SK-N-SH (cell line): ENCODE results near the gene WDR90. TPM values are rescaled to one million over a fixed set of nuclear protein-coding genes. Genes with fewer than 3 reads are reported as not detected.

Experiments used
- CTCF ChIA-PET: fragments of 300-600, 350-600 bp; formaldehyde crosslinking; extraction: SDS; loops from one replicate; lab custom pipeline; 2021; lab: Yijun Ruan, JAX
- POLR2A ChIA-PET: fragments of 350-600 bp; sonication (Branson Sonifier 250); formaldehyde crosslinking; extraction: SDS; loops from one replicate; lab custom pipeline; 2020; ENCODE audit warnings: antibody characterized with exemption, inconsistent platforms; lab: Yijun Ruan, JAX
- DNase-seq: peaks from one replicate; pipeline ENCODE4 v3.0.0; 2012
- H2AFZ ChIP-seq: fragments of 200-600 bp; sonication (generic); 2 replicates; pipeline ENCODE4 v1.8.1; 2016; ENCODE audit warnings: antibody characterized with exemption, mild to moderate bottlenecking, low read depth
- H3F3A ChIP-seq: fragments of 200-600 bp; sonication (generic); replicated peaks from 2 replicates; pipeline ENCODE3; 2016; ENCODE audit warnings: antibody characterized with exemption, mild to moderate bottlenecking; ENCODE audit not compliant: insufficient read depth
- H3K27ac ChIP-seq, 2 experiments: fragments of 200-500 bp in 1 of 2; fragments of 200-600 bp in 1 of 2; sonication (Bioruptor generic) in 1 of 2; sonication (generic), shearing (Covaris generic) in 1 of 2; 2 replicates each; pipeline versions ENCODE4 v1.5.1 to v1.6.1; 2014 to 2016; ENCODE audit warnings: low read depth in 2 of 2, inconsistent platforms in 1 of 2, low read length in 1 of 2, mild to moderate bottlenecking in 1 of 2, mixed read lengths in 1 of 2
- H3K27me3 ChIP-seq: fragments of 200-600 bp; sonication (generic), shearing (Covaris generic); 2 replicates; pipeline ENCODE4 v1.6.1; 2016; ENCODE audit warnings: mixed run types; ENCODE audit not compliant: insufficient read depth
- H3K36me3 ChIP-seq, 2 experiments: fragments of 200-500 bp in 1 of 2; fragments of 200-600 bp in 1 of 2; sonication (Bioruptor generic) in 1 of 2; sonication (generic) in 1 of 2; replicated peaks in 1 of 2; 2 replicates each; pipeline versions ENCODE3 to v1.5.1; 2014 to 2016; ENCODE audit warnings: low read length in 1 of 2, mild to moderate bottlenecking in 1 of 2; ENCODE audit not compliant: insufficient read depth in 2 of 2, control insufficient read depth in 1 of 2
- H3K4me1 ChIP-seq, 2 experiments: fragments of 200-500 bp in 1 of 2; fragments of 200-600 bp in 1 of 2; sonication (Bioruptor generic) in 1 of 2; sonication (generic), shearing (Covaris generic) in 1 of 2; 2 replicates each; pipeline versions ENCODE4 v1.5.1 to v1.6.1; 2014 to 2016; ENCODE audit warnings: low read depth in 1 of 2, low read length in 1 of 2, mixed run types in 1 of 2; ENCODE audit not compliant: insufficient read depth in 2 of 2, control insufficient read depth in 1 of 2
- H3K4me2 ChIP-seq: fragments of 200-600 bp; sonication (generic), shearing (Covaris generic); 2 replicates; pipeline ENCODE4 v1.6.1; 2017; ENCODE audit warnings: mixed run types
- H3K4me3 ChIP-seq, 2 experiments: fragments of 200-500 bp in 1 of 2; fragments of 200-600 bp in 1 of 2; sonication (Bioruptor generic) in 1 of 2; sonication (generic), shearing (Covaris generic) in 1 of 2; 2 replicates each; pipeline versions ENCODE4 v1.5.1 to v1.8.1; 2014 to 2016; ENCODE audit warnings: low read depth in 2 of 2, inconsistent platforms in 1 of 2, low read length in 1 of 2, mild to moderate bottlenecking in 1 of 2, mixed read lengths in 1 of 2, moderate library complexity in 1 of 2
- H3K79me2 ChIP-seq: fragments of 200-600 bp; sonication (generic); 2 replicates; pipeline ENCODE4 v1.8.1; 2017; ENCODE audit warnings: mild to moderate bottlenecking; ENCODE audit not compliant: insufficient read depth
- H3K9ac ChIP-seq: fragments of 200-600 bp; sonication (generic); 2 replicates; pipeline ENCODE4 v1.6.1; 2017; ENCODE audit warnings: mixed run types
- H3K9me2 ChIP-seq: fragments of 200-600 bp; sonication (generic); 2 replicates; pipeline ENCODE4 v1.6.1; 2017; ENCODE audit warnings: mixed run types
- H3K9me3 ChIP-seq: fragments of 200-600 bp; sonication (generic); 2 replicates; pipeline ENCODE4 v1.6.1; 2017; ENCODE audit warnings: mixed run types, mild to moderate bottlenecking, moderate library complexity
- H4K20me1 ChIP-seq: fragments of 200-600 bp; sonication (generic); 2 replicates; pipeline ENCODE4 v1.6.1; 2017; ENCODE audit warnings: mild to moderate bottlenecking, mixed run types; ENCODE audit not compliant: insufficient read depth
- EP300 ChIP-seq, 2 experiments: IDR thresholded peaks; 2 replicates each; pipeline versions ENCODE4 v1.4.0 to v1.6.1; 2012; ENCODE audit warnings: borderline replicate concordance in 1 of 2, low read depth in 1 of 2, low read length in 1 of 2
- FOXJ3 ChIP-seq: sonication (generic); formaldehyde crosslinking; IDR thresholded peaks from 2 replicates; pipeline ENCODE4 v1.5.1; 2020; ENCODE audit warnings: mild to moderate bottlenecking, missing genetic modification reagents
- FOXM1 ChIP-seq: IDR thresholded peaks from 2 replicates; pipeline ENCODE4 v1.4.0; 2012; ENCODE audit warnings: low read depth, mild to moderate bottlenecking
- GATA2 ChIP-seq: sonication (generic); formaldehyde crosslinking; IDR thresholded peaks from 2 replicates; pipeline ENCODE4 v1.5.0; 2020; ENCODE audit warnings: mild to moderate bottlenecking, missing genetic modification reagents
- JUND ChIP-seq: IDR thresholded peaks from 2 replicates; pipeline ENCODE4 v1.4.0; 2012
- MXI1 ChIP-seq: IDR thresholded peaks from 2 replicates; pipeline ENCODE4 v1.6.1; 2012; ENCODE audit warnings: mild to moderate bottlenecking, low read depth, low read length, improper control_type of control experiment
- POLR2AphosphoS5 ChIP-seq: IDR thresholded peaks from 2 replicates; pipeline ENCODE4 v1.6.1; 2012; ENCODE audit warnings: low read depth, low read length
- RCOR1 ChIP-seq: fragments of 150-350 bp; IDR thresholded peaks from 2 replicates; pipeline ENCODE4 v1.6.1; 2017; ENCODE audit warnings: antibody characterized with exemption, low read length
- TAF1 ChIP-seq: IDR thresholded peaks from 2 replicates; pipeline ENCODE4 v1.6.1; 2012; ENCODE audit warnings: low read depth, mild to moderate bottlenecking, low read length, moderate library complexity, borderline replicate concordance
- WGBS: methylation state at CpG from one replicate; pipeline ENCODE4 v1.1.6; 2017; ENCODE audit warnings: low lambda C conversion rate; 5-methylcytosine and 5-hydroxymethylcytosine counted together
- polyA plus RNA-seq, 3 experiments: library from polyadenylated mRNA; depleted of rRNA; stranded (reverse); fragments of >200 nt; gene quantifications; 2 replicates each; pipeline ENCODE4 v1.2.3, GENCODE V29; 2012
- TF ChIP-seq, protein P1 (sequence below): IDR thresholded peaks from 2 replicates; pipeline ENCODE4 v1.4.0; 2012; ENCODE audit warnings: low read depth, borderline replicate concordance
- TF ChIP-seq, protein P2 (sequence below): IDR thresholded peaks from 2 replicates; pipeline ENCODE4 v1.4.0; 2012; ENCODE audit warnings: low read depth
- TF ChIP-seq, protein P3 (sequence below): fragments of 150-350 bp; IDR thresholded peaks from 2 replicates; pipeline ENCODE4 v1.6.1; 2016; ENCODE audit warnings: mild to moderate bottlenecking, low read depth, low read length
- TF ChIP-seq, protein P4 (sequence below): IDR thresholded peaks from 2 replicates; pipeline ENCODE4 v1.4.0; 2012; ENCODE audit warnings: low read depth, borderline replicate concordance

Gene WDR90
- polyA plus RNA-seq, 1 of the 3 experiments (the other 2 are of a cell fraction), result 32.0 TPM

DNA sequence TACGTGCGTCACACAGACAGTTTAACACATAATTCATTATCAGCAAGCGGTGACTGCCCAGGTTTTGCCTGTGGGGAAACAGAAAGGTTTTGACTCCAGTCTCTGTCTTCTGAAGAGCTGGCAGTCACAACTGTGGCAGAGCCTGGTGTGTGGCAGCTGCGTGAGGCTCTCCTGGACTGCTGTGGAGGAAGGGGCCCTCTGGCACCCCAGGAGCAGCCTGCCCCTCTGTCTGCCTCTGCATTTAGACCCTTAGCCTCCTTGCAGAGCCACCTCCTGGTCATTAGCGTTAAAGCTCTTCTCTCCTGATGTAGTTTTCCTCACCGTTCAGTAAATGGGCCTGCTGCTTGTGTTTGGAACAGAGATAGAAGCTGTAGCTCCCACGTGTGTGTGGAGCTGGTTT is 48.4 kb upstream of the WDR90 start (continued):
- TF ChIP-seq TAF1 (no peak), JUND (no peak), MXI1 (no peak)
- TF ChIP-seq, protein P1, sequence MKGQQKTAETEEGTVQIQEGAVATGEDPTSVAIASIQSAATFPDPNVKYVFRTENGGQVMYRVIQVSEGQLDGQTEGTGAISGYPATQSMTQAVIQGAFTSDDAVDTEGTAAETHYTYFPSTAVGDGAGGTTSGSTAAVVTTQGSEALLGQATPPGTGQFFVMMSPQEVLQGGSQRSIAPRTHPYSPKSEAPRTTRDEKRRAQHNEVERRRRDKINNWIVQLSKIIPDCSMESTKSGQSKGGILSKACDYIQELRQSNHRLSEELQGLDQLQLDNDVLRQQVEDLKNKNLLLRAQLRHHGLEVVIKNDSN, result no peak
- TF ChIP-seq, protein P2, sequence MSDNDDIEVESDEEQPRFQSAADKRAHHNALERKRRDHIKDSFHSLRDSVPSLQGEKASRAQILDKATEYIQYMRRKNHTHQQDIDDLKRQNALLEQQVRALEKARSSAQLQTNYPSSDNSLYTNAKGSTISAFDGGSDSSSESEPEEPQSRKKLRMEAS, result no peak
- TF ChIP-seq, protein P3, sequence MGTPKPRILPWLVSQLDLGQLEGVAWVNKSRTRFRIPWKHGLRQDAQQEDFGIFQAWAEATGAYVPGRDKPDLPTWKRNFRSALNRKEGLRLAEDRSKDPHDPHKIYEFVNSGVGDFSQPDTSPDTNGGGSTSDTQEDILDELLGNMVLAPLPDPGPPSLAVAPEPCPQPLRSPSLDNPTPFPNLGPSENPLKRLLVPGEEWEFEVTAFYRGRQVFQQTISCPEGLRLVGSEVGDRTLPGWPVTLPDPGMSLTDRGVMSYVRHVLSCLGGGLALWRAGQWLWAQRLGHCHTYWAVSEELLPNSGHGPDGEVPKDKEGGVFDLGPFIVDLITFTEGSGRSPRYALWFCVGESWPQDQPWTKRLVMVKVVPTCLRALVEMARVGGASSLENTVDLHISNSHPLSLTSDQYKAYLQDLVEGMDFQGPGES, result no peak
- TF ChIP-seq, protein P4, sequence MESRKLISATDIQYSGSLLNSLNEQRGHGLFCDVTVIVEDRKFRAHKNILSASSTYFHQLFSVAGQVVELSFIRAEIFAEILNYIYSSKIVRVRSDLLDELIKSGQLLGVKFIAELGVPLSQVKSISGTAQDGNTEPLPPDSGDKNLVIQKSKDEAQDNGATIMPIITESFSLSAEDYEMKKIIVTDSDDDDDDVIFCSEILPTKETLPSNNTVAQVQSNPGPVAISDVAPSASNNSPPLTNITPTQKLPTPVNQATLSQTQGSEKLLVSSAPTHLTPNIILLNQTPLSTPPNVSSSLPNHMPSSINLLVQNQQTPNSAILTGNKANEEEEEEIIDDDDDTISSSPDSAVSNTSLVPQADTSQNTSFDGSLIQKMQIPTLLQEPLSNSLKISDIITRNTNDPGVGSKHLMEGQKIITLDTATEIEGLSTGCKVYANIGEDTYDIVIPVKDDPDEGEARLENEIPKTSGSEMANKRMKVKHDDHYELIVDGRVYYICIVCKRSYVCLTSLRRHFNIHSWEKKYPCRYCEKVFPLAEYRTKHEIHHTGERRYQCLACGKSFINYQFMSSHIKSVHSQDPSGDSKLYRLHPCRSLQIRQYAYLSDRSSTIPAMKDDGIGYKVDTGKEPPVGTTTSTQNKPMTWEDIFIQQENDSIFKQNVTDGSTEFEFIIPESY, result no peak

DNA sequence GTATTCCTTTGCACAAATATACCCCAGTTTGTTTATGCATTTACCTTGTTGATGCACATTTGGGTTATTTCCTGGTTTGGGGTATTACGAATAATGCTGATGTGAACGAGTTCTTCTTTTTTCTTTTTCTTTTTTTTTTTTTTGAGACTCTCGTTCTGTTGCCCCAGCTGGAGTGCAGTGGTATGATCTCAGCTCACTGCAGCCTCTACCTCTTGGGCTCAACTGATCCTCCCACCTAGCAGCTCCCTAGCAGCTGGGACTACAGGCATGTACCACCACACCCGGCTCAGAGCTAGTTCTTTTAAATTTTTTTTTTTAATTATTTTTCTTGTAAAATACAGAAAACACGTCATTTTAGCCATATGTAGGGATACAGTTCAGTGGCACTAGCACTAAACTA is 45.2 kb upstream of the WDR90 start:
- H3K79me2 ChIP-seq, result peaks cover 50% of the 10 kb centered on the region
- TF ChIP-seq FOXJ3 (CRISPR knock-in tag) (no peak), GATA2 (CRISPR knock-in tag) (no peak), RCOR1 (no peak), POLR2AphosphoS5 (no peak), EP300 (IDR thresholded peaks at IDR 0.05; ENCODE audit: borderline replicate concordance in 1 of 2, low read depth in 1 of 2, low read length in 1 of 2) (no peak), FOXM1 (no peak)
- TF ChIP-seq, all 33 proteins: peak for 0
- no peak overlapping the region for H3K4me3 ChIP-seq
- H3F3A ChIP-seq, result peaks cover 5% of the 10 kb centered on the region
- no peak overlapping the region for H3K4me2 ChIP-seq
- no peak for DNase-seq
- CTCF ChIA-PET, result no interaction called here
- no peak overlapping the region for H2AFZ ChIP-seq
- peaks cover 0 to 6% of the 10 kb centered on the region in 2 experiments; a peak in 1 of 4 replicates for H3K4me1 ChIP-seq
- no peak overlapping the region for H3K27ac ChIP-seq
- no peaks in the 10 kb centered on the region for H3K9me3 ChIP-seq
- no peaks in the 10 kb centered on the region for H3K9me2 ChIP-seq
- H4K20me1 ChIP-seq, result peaks cover 8% of the 10 kb centered on the region; the same call in 1 of the 2 replicates
- H3K36me3 ChIP-seq, result peaks cover 0 to 11% of the 10 kb centered on the region in 2 experiments
- WGBS, result 89% methylated on average over 5 of the region's 5 CpGs
- H3K27me3 ChIP-seq, result no peaks in the 10 kb centered on the region
- no peak overlapping the region for H3K9ac ChIP-seq
- POLR2A ChIA-PET, result no interaction called here
